Spleen (tissue), 11 donors: Measurements from ENCODE around the gene ADGRD1. TPM values are rescaled to one million over a fixed set of nuclear protein-coding genes. Genes with fewer than 3 reads are reported as not detected.

Experiments used
- DNase-seq: peaks from one replicate; pipeline ENCODE4 v3.0.0-alpha.2; 2020
- H3K27ac ChIP-seq, 8 donors: fragments of 200-600 bp; sonication (generic) in 7 of 8; 1 replicate in 4 of 8; 2 replicates in 4 of 8; pipeline versions ENCODE4 v1.5.0 to v1.8.0; 2016 to 2021; ENCODE audit warnings: inconsistent platforms in 4 of 8, mild to moderate bottlenecking in 4 of 8, moderate library complexity in 1 of 8
- H3K27me3 ChIP-seq, 7 donors: fragments of 200-600 bp; sonication (generic) in 6 of 7; replicated peaks in 1 of 7; 1 replicate in 4 of 7; 2 replicates in 3 of 7; pipeline versions ENCODE4 v1.5.0 to v1.8.0; 2016 to 2021; ENCODE audit warnings: inconsistent platforms in 3 of 7, mild to moderate bottlenecking in 1 of 7
- H3K36me3 ChIP-seq, 6 donors: fragments of 200-600 bp; sonication (generic) in 5 of 6; 1 replicate in 4 of 6; 2 replicates in 2 of 6; pipeline versions ENCODE4 v1.5.0 to v1.8.0; 2016 to 2021; ENCODE audit warnings: inconsistent platforms in 2 of 6
- H3K4me1 ChIP-seq, 6 donors: fragments of 200-600 bp; sonication (generic) in 5 of 6; 1 replicate in 3 of 6; 2 replicates in 3 of 6; pipeline versions ENCODE4 v1.5.0 to v1.8.0; 2016 to 2021; ENCODE audit warnings: inconsistent platforms in 3 of 6
- H3K4me3 ChIP-seq, 8 donors: fragments of 200-600 bp; sonication (generic) in 7 of 8; 1 replicate in 4 of 8; 2 replicates in 4 of 8; pipeline versions ENCODE4 v1.5.0 to v1.8.0; 2016 to 2021; ENCODE audit warnings: inconsistent platforms in 4 of 8, mild to moderate bottlenecking in 4 of 8, moderate library complexity in 2 of 8
- H3K9me3 ChIP-seq, 8 donors: fragments of 200-600 bp; sonication (generic) in 7 of 8; 1 replicate in 4 of 8; 2 replicates in 4 of 8; pipeline versions ENCODE4 v1.5.0 to v1.8.0; 2016 to 2021; ENCODE audit warnings: inconsistent platforms in 4 of 8
- POLR2A ChIP-seq, 3 donors: fragments of 450-650 bp; IDR thresholded peaks; one replicate each; pipeline ENCODE4 v1.5.1; 2017; ENCODE audit warnings: antibody characterized with exemption in 3 of 3, mild to moderate bottlenecking in 1 of 3
- POLR2AphosphoS5 ChIP-seq, 3 donors: sonication (generic); formaldehyde crosslinking; IDR thresholded peaks; one replicate each; pipeline ENCODE4 v1.5.1; 2017; ENCODE audit warnings: antibody characterized with exemption in 3 of 3
- WGBS, 5 donors: extraction: QIAGEN DNeasy Blood & Tissue Kit in 3 of 5; methylation state at CpG; one replicate each; pipeline versions ENCODE4 v1.1.5 to v1.1.7; 2013 to 2018; 5-methylcytosine and 5-hydroxymethylcytosine counted together
- intact Hi-C: fragments of 100-400 bp; cut with DNase I; formaldehyde crosslinking; loops from one replicate; pipeline ENCODE4 v1.15.0; 2023; ENCODE audit warnings: low total_unique reads
- polyA plus RNA-seq, 3 donors: library from polyadenylated mRNA; stranded (reverse); fragments of 200-250 nt; gene quantifications; one replicate each; pipeline ENCODE4 v1.2.1, GENCODE V29; 2013
- total RNA-seq, 7 donors: library from RNA; depleted of rRNA in 3 of 7; stranded (reverse); fragments of >200 nt in 3 of 7; fragmentation: NEBNext Ultra II Directional in 4 of 7; extraction: Animal tissue kit (Norgen Biotek cat#: 25700) in 4 of 7; gene quantifications; one replicate each; pipeline versions ENCODE4 v1.1.0 to v1.2.1, GENCODE V29; 2016 to 2021
- TF ChIP-seq, protein P1 (sequence below), 11 experiments: fragments of 200-600 bp in 7 of 11; fragments of 450-650 bp in 4 of 11; sonication (generic) in 4 of 11; IDR thresholded peaks in 8 of 11; conservative IDR thresholded peaks in 3 of 11; 1 replicate in 7 of 11; 2 replicates in 4 of 11; pipeline versions ENCODE4 v1.4.0 to v1.8.0; 2016 to 2021; ENCODE audit warnings: antibody characterized with exemption in 11 of 11, inconsistent platforms in 4 of 11, mild to moderate bottlenecking in 1 of 11
- donor health status: healthy with polysubstance abuse.
- donor health status: DM: no; HTN: no; CAD: no; lungs with moderate emphysema.
- donor health status: DM: no; HTN: no; CAD: no.
- donor health status: Bipolar disorder and iron deficiency.
- donor health status: healthy.
- donor health status: DM: no; HTN: no; CAD: no.
- donor health status: DM: yes; HTN: yes; CAD: no.

ADGRD1 gene
- total and polyA plus RNA-seq, 10 donors: 0.89 to 9.7 (median 4.8) TPM

DNA sequence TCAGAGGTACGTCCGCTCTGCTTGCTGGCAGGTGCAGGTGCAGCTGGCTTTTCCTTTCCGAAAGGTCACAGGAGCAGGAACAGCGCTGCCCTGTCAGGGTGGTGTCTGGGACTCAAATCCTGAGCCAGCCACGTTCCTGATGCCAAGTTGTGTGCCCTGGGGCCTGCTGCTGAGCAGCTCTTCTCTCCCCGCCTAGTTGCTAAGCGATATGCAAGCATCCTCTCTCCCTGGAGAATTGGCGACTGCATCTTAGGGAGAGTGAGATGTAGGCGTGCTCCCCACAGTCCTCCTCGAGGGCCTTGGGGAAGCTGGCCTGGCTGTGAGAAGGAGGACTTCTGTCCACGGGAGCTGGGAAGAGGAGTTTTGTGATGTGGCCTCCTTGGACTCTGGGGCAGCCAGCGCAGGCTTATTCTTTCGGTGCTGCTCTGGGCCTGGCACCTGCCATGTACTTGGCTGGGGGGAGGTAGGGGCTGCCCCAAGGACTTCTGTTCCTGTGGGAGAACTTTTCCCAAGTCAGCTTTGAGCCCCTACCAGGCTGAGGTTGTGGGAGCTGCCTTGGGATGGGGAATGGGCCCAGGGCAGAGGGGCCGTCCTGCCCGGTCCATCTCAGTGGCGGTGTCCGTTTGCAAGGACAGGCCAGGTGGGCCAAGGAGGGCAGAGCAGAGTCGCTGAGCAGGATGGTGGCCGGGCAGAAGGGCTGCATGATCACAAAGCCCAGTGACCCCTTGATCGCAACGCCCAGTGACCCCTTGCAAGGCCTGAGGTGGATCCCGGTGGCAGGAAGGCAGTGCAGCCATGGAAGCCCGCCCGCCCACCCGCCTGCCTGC, 183.5 kb downstream of the ADGRD1 start:
- peak; percentile 66 for DNase-seq
- Histone ChIP-seq H3K27ac (no peak overlapping the region), H3K27me3 (peaks cover 0 to 12% (median 0%) of the 10 kb centered on the region in 7 donors), H3K4me3 (no peak overlapping the region), H3K36me3 (no peaks in the 10 kb centered on the region), H3K4me1 (peaks cover 0 to 4% (median 2%) of the 10 kb centered on the region in 6 donors), H3K9me3 (no peaks in the 10 kb centered on the region)
- TF ChIP-seq, protein P1, sequence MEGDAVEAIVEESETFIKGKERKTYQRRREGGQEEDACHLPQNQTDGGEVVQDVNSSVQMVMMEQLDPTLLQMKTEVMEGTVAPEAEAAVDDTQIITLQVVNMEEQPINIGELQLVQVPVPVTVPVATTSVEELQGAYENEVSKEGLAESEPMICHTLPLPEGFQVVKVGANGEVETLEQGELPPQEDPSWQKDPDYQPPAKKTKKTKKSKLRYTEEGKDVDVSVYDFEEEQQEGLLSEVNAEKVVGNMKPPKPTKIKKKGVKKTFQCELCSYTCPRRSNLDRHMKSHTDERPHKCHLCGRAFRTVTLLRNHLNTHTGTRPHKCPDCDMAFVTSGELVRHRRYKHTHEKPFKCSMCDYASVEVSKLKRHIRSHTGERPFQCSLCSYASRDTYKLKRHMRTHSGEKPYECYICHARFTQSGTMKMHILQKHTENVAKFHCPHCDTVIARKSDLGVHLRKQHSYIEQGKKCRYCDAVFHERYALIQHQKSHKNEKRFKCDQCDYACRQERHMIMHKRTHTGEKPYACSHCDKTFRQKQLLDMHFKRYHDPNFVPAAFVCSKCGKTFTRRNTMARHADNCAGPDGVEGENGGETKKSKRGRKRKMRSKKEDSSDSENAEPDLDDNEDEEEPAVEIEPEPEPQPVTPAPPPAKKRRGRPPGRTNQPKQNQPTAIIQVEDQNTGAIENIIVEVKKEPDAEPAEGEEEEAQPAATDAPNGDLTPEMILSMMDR (IDR thresholded peaks at IDR 0.05 in 8 of 11, conservative IDR thresholded peaks at IDR 0.05 in 3 of 11): no peak
- no peak for TF ChIP-seq POLR2AphosphoS5 (IDR thresholded peaks at IDR 0.05)
- no peak for TF ChIP-seq POLR2A (IDR thresholded peaks at IDR 0.05)
- intact Hi-C loops: no loop called here
- WGBS, 5 donors: 83 to 89% (median 87%) methylated on average over 23 to 25 of the region's 25 CpGs

DNA sequence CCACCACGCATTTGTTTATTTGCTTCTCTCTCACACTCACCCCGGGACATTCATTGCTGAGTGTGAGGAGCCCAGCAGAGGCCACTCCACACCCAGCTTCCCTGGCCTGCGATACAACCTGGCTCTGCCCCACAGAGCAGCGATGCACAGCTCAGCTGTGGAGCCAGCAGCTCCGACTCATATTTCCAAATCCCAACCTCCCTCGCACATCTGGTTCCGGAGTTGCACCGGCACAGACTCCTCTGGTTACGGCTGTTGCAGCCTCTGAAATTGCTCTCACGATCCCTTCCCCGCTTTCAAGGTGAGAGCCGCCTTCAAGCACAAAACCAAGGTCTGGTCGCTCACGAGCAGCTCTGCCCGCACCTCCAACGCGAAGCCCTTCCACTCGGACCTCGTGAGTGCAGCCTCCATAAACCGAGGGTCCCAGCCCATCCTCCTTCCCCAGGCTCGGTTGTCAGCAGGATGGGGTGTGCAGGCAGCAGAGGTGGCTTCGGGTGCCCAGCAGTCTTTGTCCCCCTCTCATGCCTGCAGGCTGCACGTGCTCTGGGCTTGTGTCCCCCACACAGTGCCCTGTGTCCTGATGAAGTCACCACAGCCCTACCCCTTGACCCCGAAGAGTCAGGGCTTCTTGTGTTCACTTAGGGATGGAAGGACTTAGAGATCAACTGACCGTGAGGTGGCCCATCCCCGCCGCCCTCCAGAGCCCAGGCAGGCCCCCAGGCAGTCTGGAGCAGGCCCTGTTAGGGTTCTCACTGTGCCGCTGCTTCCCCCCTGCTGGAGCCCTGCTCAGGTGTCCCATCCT, 184.3 kb downstream of the ADGRD1 start:
- Histone ChIP-seq H3K9me3 (no peaks in the 10 kb centered on the region), H3K27me3 (peaks cover 0 to 5% (median 0%) of the 10 kb centered on the region in 7 donors), H3K4me3 (no peak overlapping the region), H3K4me1 (peaks cover 0 to 2% (median 0%) of the 10 kb centered on the region in 6 donors), H3K27ac (no peak overlapping the region), H3K36me3 (no peaks in the 10 kb centered on the region)
- intact Hi-C loops: no loop called here
- TF ChIP-seq, protein P1 (IDR thresholded peaks at IDR 0.05 in 8 of 11, conservative IDR thresholded peaks at IDR 0.05 in 3 of 11): no peak
- TF ChIP-seq POLR2A (IDR thresholded peaks at IDR 0.05): no peak
- TF ChIP-seq POLR2AphosphoS5 (IDR thresholded peaks at IDR 0.05): no peak
- DNase-seq: peak; percentile 67
- WGBS, 5 donors: 71 to 89% (median 73%) methylated on average over 25 to 28 of the region's 28 CpGs

DNA sequence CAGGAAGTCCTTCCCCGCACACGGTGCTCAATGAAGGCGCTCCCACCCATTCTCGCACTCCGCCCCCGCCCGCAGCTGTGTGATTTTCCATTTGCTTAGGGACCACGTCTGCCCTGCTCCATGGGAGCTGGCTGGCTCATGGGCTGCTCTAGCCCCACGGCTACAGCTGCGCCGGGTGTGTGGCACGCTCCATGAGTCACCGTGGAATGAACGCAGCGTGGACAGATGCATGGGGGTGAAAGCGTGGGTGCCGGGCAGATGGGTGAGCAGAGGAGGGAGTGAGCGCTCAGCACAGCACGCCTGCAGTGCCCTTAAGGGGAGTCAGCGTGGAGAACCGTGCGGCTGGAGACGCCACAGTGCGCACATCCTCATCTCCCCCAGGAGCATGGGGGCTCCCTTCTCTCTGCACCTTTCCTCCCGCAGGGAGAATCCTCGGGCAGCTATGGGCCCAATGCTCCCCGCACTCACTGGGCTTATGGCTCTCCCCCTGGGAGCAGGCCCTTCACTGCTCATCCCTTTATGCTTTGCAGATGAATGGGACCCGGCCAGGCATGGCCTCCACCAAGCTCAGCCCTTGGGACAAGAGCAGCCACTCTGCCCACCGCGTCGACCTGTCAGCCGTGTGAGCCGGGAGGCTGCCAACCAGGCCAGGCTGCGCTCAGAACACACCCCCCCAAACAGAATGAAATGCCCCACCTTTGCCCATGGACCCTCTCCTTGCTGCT, 185.1 kb downstream of the ADGRD1 start:
- peak; percentile 63 for DNase-seq
- Histone ChIP-seq H3K27ac (no peak overlapping the region), H3K36me3 (no peaks in the 10 kb centered on the region), H3K4me1 (peaks cover 0 to 6% (median 0%) of the 10 kb centered on the region in 6 donors), H3K27me3 (peaks cover 0 to 5% (median 0%) of the 10 kb centered on the region in 7 donors), H3K4me3 (no peak overlapping the region), H3K9me3 (no peaks in the 10 kb centered on the region)
- TF ChIP-seq, protein P1 (IDR thresholded peaks at IDR 0.05 in 8 of 11, conservative IDR thresholded peaks at IDR 0.05 in 3 of 11): no peak
- no peak for TF ChIP-seq POLR2A (IDR thresholded peaks at IDR 0.05)
- no peak for TF ChIP-seq POLR2AphosphoS5 (IDR thresholded peaks at IDR 0.05)
- intact Hi-C loops: no loop called here
- 85 to 91% (median 88%) methylated on average over 27 to 34 of the region's 34 CpGs for WGBS, 5 donors
